Measurements from ENCODE around the gene ATOH8. TPM values are rescaled to one million over a fixed set of nuclear protein-coding genes. Genes with fewer than 3 reads are reported as not detected.

Gene ATOH8
- polyA plus RNA-seq, 2 of the 4 experiments (the other 2 are of a cell fraction): 1.8 to 20.0 TPM

DNA sequence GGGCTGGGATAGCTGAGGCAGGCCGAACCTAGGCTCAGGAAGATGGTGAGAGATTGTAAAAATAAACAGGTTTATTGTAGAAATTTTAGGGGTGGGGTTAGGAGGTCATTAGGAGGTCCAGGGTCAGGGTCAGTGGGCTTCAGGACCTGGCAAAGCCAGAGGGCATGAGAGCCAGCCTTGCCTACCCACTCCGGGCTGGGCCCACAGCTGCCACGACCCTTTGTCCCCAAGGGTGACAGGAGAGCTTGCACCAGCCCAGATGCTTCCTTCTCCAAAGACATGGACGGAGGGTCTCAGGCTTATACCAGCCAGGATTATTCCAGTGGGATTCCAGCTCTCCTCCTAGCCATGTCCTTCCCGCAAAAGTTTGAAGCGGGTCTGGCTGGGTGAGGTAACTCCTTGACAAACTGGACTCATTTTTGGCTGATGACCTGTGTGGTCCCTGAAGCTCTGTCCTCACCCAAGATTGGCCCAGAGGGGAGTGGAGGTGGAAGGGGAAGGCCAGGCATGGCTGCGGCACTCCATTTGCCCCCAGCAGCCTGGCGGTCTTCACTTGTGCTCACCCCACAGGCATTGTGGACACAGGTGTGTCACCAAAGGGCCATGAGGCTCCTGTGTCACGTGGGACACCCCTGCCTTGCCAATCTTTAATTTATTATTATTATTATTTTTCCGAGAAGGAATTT, 23.8 kb upstream of the ATOH8 start:
- FAIRE-seq (no peak), ATAC-seq (no peak; a peak in 1 of 6 replicates), DNase-seq (ENCODE audit: low read depth in 1 of 2, low spot score in 1 of 2) (no peak)
- TF ChIP-seq SMC3 (IDR thresholded peaks at IDR 0.05) (no peak), ZC3H11A (IDR thresholded peaks at IDR 0.05) (no peak), RCOR1 (IDR thresholded peaks at IDR 0.05; ENCODE audit: low read depth, low read length) (no peak), BHLHE40 (IDR thresholded peaks at IDR 0.05; ENCODE audit: low read depth, low read length) (no peak), MAZ (IDR thresholded peaks at IDR 0.05; ENCODE audit: borderline replicate concordance, low read depth, low read length) (no peak)
- POLR2A ChIA-PET: no interaction called here
- Histone ChIP-seq H3K9me3 (no peaks in the 10 kb centered on the region), H3K4me1 (peaks cover 20% of the 10 kb centered on the region), H3K27ac (peak overlapping the region; percentile 68 to 70), H3K4me2 (no peak overlapping the region), H3K4me3 (no peak overlapping the region)
- WGBS (ENCODE audit: missing lambda C conversion rate): 86% methylated on average over 10 of the region's 10 CpGs
- CTCF ChIA-PET: interaction anchor here (1.0 to 2.8 kb wide), 35 partner anchors 11 to 399 kb away, joined by 3 to 394 read pairs (median 12); partner anchors contain the start of genes ATOH8 and SFTPB

- FAIRE-seq: no peak
- no peak for ATAC-seq
- H3K4me1 ChIP-seq: peaks cover 28% of the 10 kb centered on the region
- POLR2A ChIA-PET: no interaction called here
- no peak for DNase-seq (ENCODE audit: low read depth in 1 of 2, low spot score in 1 of 2)
- peak overlapping the region in 1 of 2 experiments; percentile 54; a peak in 3 of 6 replicates for H3K27ac ChIP-seq
- H3K9me3 ChIP-seq: no peaks in the 10 kb centered on the region
- 79% methylated on average over 10 of the region's 10 CpGs for WGBS (ENCODE audit: missing lambda C conversion rate)
- CTCF ChIA-PET: interaction anchor here (0.7 to 63.0 kb wide), 13 partner anchors 12 to 347 kb away, joined by 3 to 1675 read pairs (median 43); partner anchors contain the start of gene ATOH8
- H3K4me2 ChIP-seq: no peak overlapping the region
- TF ChIP-seq HOXA7 (CRISPR knock-in tag; IDR thresholded peaks at IDR 0.05) (no peak), NFE2L2 (conservative IDR thresholded peaks at IDR 0.05; ENCODE audit: low read length) (peak; percentile 48; the same call in 1 of the 2 replicates)
- H3K4me3 ChIP-seq: no peak overlapping the region
These were observed 23.0 kb upstream of the ATOH8 start for GRCh38 chr2:85730686-85731230.

DNA sequence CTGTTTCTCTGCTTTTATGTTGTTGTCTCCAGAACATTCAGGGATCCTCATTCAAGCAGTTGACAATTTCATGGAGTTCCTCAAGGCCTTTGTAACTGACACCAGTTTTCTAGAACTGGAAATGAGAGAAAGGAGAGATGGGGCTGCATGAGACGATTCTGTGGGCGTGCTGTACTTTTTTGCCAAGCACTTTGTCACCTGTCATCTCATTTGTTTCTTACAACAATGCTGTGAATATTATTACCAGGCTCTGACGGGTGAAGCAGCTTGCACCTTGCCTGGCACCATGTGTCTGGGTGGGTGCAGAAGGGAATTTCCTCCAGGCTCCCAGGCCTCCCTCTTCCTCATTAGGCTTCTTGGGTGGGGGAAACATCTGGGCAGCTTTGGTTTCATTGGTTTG, 22.2 kb upstream of the ATOH8 start:
- ChIA-PET POLR2A (interaction anchor here (1.3 kb wide), 1 partner anchor 11 kb away, joined by 5 read pairs; no protein-coding TSS in a partner anchor), CTCF (interaction anchor here (0.7 to 63.0 kb wide), 8 partner anchors 11 to 347 kb away, joined by 3 to 1675 read pairs (median 6); no protein-coding TSS in a partner anchor)
- 89% methylated on average over 3 of the region's 3 CpGs for WGBS (ENCODE audit: missing lambda C conversion rate)
- FAIRE-seq (no peak), DNase-seq (ENCODE audit: low read depth in 1 of 2, low spot score in 1 of 2) (no peak), ATAC-seq (no peak)
- Histone ChIP-seq H3K9me3 (no peaks in the 10 kb centered on the region), H3K4me2 (no peak overlapping the region), H3K4me1 (peaks cover 28% of the 10 kb centered on the region), H3K27ac (peak overlapping the region; percentile 15 to 54; a peak in 3 of 6 replicates), H3K4me3 (no peak overlapping the region)
- TF ChIP-seq EHF (CRISPR knock-in tag; IDR thresholded peaks at IDR 0.05): no peak
- TF ChIP-seq, protein P1, sequence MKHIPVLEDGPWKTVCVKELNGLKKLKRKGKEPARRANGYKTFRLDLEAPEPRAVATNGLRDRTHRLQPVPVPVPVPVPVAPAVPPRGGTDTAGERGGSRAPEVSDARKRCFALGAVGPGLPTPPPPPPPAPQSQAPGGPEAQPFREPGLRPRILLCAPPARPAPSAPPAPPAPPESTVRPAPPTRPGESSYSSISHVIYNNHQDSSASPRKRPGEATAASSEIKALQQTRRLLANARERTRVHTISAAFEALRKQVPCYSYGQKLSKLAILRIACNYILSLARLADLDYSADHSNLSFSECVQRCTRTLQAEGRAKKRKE (CRISPR knock-in tag; IDR thresholded peaks at IDR 0.05; ENCODE audit: low read depth): no peak
- TF ChIP-seq FOXS1 (CRISPR knock-in tag; IDR thresholded peaks at IDR 0.05): no peak
- TF ChIP-seq, protein P2, sequence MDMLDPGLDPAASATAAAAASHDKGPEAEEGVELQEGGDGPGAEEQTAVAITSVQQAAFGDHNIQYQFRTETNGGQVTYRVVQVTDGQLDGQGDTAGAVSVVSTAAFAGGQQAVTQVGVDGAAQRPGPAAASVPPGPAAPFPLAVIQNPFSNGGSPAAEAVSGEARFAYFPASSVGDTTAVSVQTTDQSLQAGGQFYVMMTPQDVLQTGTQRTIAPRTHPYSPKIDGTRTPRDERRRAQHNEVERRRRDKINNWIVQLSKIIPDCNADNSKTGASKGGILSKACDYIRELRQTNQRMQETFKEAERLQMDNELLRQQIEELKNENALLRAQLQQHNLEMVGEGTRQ (IDR thresholded peaks at IDR 0.05): no peak
- TF ChIP-seq NFE2L2 (conservative IDR thresholded peaks at IDR 0.05; ENCODE audit: low read length): no peak
- no peak for TF ChIP-seq POLR2AphosphoS2 (conservative IDR thresholded peaks at IDR 0.05; ENCODE audit: low read length)
- TF ChIP-seq HDAC2 (IDR thresholded peaks at IDR 0.05): no peak
- no peak for TF ChIP-seq CHD2 (IDR thresholded peaks at IDR 0.05; ENCODE audit: low read length, partially characterized antibody)
- TF ChIP-seq ZNF302 (CRISPR knock-in tag; IDR thresholded peaks at IDR 0.05): no peak
- TF ChIP-seq TP53 (CRISPR knock-in tag; IDR thresholded peaks at IDR 0.05): no peak

GRCh38 chr2:85732467-85733120, 21.2 kb upstream of the ATOH8 start:
- ChIA-PET POLR2A (interaction anchor here (1.3 kb wide), 1 partner anchor 10 kb away, joined by 5 read pairs; no protein-coding TSS in a partner anchor), CTCF (interaction anchor here (1.1 to 63.0 kb wide), 11 partner anchors 7 to 356 kb away, joined by 3 to 1675 read pairs (median 7); no protein-coding TSS in a partner anchor)
- TF ChIP-seq ZC3H11A (IDR thresholded peaks at IDR 0.05): no peak
- peak overlapping the region; percentile 37 to 93; a peak in 4 of 6 replicates for H3K27ac ChIP-seq
- no peak overlapping the region for H3K4me3 ChIP-seq
- WGBS (ENCODE audit: missing lambda C conversion rate): 78% methylated on average over 2 of the region's 2 CpGs
- H3K4me1 ChIP-seq: peaks cover 35% of the 10 kb centered on the region
- H3K4me2 ChIP-seq: no peak overlapping the region
- DNase-seq (ENCODE audit: low read depth in 1 of 2, low spot score in 1 of 2): no peak
- ATAC-seq: no peak
- H3K9me3 ChIP-seq: no peaks in the 10 kb centered on the region
- FAIRE-seq: no peak

Data from A549 (cell line).